GM12801 (cell line): ENCODE data around the gene LEPROT.

ENCODE experiments used
- TF ChIP-seq, protein P1 (sequence below): IDR thresholded peaks from one replicate; pipeline ENCODE4 v1.5.1; 2011; ENCODE audit warnings: control low read depth; ENCODE audit not compliant: insufficient read length; ENCODE audit errors: extremely low read depth

Gene LEPROT

GRCh38 chr1:65414538-65414937 lies 5.9 kb upstream of the LEPROT start:
- TF ChIP-seq, protein P1, sequence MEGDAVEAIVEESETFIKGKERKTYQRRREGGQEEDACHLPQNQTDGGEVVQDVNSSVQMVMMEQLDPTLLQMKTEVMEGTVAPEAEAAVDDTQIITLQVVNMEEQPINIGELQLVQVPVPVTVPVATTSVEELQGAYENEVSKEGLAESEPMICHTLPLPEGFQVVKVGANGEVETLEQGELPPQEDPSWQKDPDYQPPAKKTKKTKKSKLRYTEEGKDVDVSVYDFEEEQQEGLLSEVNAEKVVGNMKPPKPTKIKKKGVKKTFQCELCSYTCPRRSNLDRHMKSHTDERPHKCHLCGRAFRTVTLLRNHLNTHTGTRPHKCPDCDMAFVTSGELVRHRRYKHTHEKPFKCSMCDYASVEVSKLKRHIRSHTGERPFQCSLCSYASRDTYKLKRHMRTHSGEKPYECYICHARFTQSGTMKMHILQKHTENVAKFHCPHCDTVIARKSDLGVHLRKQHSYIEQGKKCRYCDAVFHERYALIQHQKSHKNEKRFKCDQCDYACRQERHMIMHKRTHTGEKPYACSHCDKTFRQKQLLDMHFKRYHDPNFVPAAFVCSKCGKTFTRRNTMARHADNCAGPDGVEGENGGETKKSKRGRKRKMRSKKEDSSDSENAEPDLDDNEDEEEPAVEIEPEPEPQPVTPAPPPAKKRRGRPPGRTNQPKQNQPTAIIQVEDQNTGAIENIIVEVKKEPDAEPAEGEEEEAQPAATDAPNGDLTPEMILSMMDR, result no peak

DNA sequence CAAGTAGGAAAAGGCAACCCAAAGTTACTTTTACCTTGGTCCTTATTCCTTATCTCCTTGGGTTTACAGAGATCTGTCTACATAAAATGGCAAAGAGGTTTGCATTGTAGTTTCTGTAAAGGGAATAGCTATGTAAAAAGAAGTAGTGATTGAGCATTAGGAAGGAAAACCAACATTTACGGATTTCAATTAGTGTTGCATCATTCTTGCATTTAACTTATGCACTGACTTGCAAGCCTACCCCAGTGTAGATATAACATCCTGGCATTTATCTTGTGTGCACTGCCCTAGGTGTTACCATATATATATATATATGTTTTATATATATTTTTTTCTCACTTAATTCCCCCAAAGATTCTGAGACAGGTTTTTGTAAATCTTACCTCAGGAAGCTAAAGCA lies 3.7 kb upstream of the LEPROT start:
- TF ChIP-seq, protein P1, result no peak

DNA sequence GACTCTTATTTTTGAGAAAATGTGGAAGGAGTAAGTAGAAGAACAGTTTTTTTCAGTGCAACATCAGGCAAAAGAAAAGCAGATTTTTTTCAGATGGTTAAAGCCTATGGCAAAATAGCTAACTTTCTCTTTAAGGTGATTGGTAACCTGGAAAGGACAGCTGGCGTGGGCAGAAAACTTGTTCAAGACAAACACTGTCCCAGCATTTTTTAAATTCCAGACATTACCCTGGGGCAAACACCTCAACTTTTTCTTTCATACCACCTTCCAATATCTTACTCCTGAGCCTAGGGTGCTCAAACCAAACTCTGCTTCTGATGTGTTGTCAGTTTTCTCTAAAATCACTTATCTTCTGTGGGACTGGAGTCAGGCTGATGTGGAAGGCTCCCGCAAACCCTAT lies 2.7 kb upstream of the LEPROT start:
- TF ChIP-seq, protein P1, result no peak

DNA sequence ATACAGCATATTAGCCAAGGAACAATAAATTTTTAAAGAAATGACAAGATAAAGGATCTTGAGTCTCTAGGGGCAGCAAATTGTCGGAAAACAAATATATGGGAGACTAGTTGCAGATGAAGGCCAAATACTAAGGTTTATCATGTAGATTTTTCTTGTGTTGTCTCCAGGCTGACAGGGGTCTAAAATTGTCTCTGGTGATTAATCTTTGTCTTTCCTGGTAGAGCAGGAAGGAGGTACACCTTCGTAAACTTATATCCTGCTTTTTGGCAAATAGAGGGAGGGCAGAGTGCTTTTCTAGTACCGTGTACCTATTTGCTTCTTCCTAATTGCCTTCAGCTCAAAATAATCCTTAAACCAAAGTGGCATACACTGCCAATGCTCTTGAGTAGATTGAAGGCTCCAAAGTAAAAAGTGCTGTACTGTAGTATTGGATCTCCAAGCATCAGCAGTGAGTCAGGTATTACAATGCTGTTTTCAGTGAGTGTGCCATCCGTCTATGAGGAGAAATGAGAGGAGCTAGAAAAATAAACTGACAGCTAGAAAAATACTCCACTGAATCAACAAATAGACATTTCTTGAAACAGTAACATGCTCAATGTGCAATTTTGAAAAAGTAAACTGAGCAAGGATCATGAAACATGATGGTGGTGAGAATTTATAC lies 1.8 kb upstream of the LEPROT start:
- TF ChIP-seq, protein P1, result no peak

GRCh38 chr1:65419681-65420589 lies 533 bp upstream of the LEPROT start:
- TF ChIP-seq, protein P1, result no peak

DNA sequence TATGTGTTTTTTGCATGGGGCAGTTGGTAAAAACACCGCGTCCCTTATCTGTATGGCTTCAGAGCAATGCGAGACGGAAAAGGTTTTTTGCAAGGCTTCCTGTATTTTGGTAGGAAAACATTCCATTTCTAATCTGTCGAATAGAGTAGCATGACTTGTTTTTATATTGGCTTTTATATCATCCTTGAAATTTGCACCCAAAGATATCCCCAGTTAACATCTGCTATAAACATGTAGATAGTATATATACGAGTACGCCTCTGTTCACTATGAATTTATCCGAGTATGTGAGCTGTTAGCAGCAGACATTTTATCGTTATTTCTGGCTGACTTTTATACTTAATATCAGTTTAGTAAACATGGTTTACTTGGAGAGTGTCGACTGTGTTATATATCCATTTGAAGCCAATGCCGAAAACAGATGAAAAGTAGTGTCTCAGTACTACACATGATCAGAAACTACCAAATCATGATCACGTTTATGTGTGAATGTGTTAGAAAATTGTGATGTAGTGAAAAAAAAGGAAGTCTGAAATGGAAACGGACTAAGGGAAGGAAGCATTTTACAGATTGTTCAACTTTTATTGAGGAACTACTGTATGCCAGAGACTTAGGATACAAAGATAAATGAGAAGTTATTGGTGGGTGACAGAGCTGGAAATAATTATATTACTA lies 1.0 kb downstream of the LEPROT start:
- TF ChIP-seq, protein P1, result no peak
